ENCODE measurements around the gene ANKRD39. TPM values are rescaled to one million over a fixed set of nuclear protein-coding genes. Genes with fewer than 3 reads are reported as not detected.

Gene ANKRD39
- total and polyA plus RNA-seq, 4 donors = 4.7 to 22.7 (median 10.7) TPM

- Histone ChIP-seq H3K4me1 (ENCODE audit: control insufficient read depth in 4 of 4, insufficient read depth in 4 of 4, low read length in 3 of 4) (peaks cover 9 to 46% (median 34%) of the 10 kb centered on the region in 4 donors), H3K27ac (ENCODE audit: low read depth in 1 of 2, low read length in 2 of 2) (peak overlapping the region; percentile 96 to 97), H3K27me3 (ENCODE audit: control insufficient read depth in 4 of 4, insufficient read depth in 4 of 4, low read length in 3 of 4) (no peaks in the 10 kb centered on the region), H3K9me3 (ENCODE audit: control insufficient read depth in 4 of 4, low read length in 3 of 4) (no peaks in the 10 kb centered on the region), H3K9ac (ENCODE audit: low read depth in 1 of 2, low read length in 2 of 2) (peak overlapping the region; percentile 45 to 67), H3K36me3 (ENCODE audit: control insufficient read depth in 4 of 4, insufficient read depth in 3 of 4, low read depth in 1 of 4, low read length in 3 of 4) (peaks cover 3 to 16% (median 6%) of the 10 kb centered on the region in 4 donors), H3K4me3 (ENCODE audit: low read depth in 1 of 3, low read length in 3 of 3) (peak overlapping the region; percentile 65 to 94 (median 87))
- peak; percentile 71 for DNase-seq (ENCODE audit: low spot score)
- TF ChIP-seq FOXA2 (IDR thresholded peaks at IDR 0.05) (no peak), HNF4G (IDR thresholded peaks at IDR 0.05) (no peak), RAD21 (IDR thresholded peaks at IDR 0.05) (peak in 1 of 2 donors; percentile 14), JUND (IDR thresholded peaks at IDR 0.05) (no peak), ATF3 (IDR thresholded peaks at IDR 0.05) (no peak), EGR1 (IDR thresholded peaks at IDR 0.05; ENCODE audit: low read depth in 2 of 2) (peak in 1 of 2 donors; percentile 78), HNF4A (conservative IDR thresholded peaks at IDR 0.05) (no peak)
- WGBS = under 1% methylated on average over 64 of the region's 64 CpGs
These were observed 11.5 kb upstream of the ANKRD39 start for GRCh38 chr2:96869281-96869821.

- Histone ChIP-seq H3K27me3 (ENCODE audit: control insufficient read depth in 4 of 4, insufficient read depth in 4 of 4, low read length in 3 of 4) (no peaks in the 10 kb centered on the region), H3K27ac (ENCODE audit: low read depth in 1 of 2, low read length in 2 of 2) (peak overlapping the region; percentile 96 to 97), H3K9me3 (ENCODE audit: control insufficient read depth in 4 of 4, low read length in 3 of 4) (no peaks in the 10 kb centered on the region), H3K9ac (ENCODE audit: low read depth in 1 of 2, low read length in 2 of 2) (peak overlapping the region; percentile 67 to 70), H3K36me3 (ENCODE audit: control insufficient read depth in 4 of 4, insufficient read depth in 3 of 4, low read depth in 1 of 4, low read length in 3 of 4) (peaks cover 3 to 22% (median 6%) of the 10 kb centered on the region in 4 donors), H3K4me3 (ENCODE audit: low read depth in 1 of 3, low read length in 3 of 3) (peak overlapping the region; percentile 66 to 94 (median 87)), H3K4me1 (ENCODE audit: control insufficient read depth in 4 of 4, insufficient read depth in 4 of 4, low read length in 3 of 4) (peaks cover 9 to 43% (median 35%) of the 10 kb centered on the region in 4 donors)
- TF ChIP-seq REST (IDR thresholded peaks at IDR 0.05) (peak; percentile 28), YY1 (IDR thresholded peaks at IDR 0.05) (no peak), SP1 (IDR thresholded peaks at IDR 0.05) (peak; percentile 48), FOXA1 (IDR thresholded peaks at IDR 0.05) (no peak), EGR1 (IDR thresholded peaks at IDR 0.05; ENCODE audit: low read depth in 2 of 2) (no peak), CTCF (IDR thresholded peaks at IDR 0.05; ENCODE audit: low read depth, low read length, missing input control) (peak; percentile 46), HNF4A (conservative IDR thresholded peaks at IDR 0.05) (no peak), RAD21 (IDR thresholded peaks at IDR 0.05) (peak in 1 of 2 donors; percentile 44), GABPA (IDR thresholded peaks at IDR 0.05 in 1 of 2, conservative IDR thresholded peaks at IDR 0.05 in 1 of 2) (peak in 1 of 2 donors; percentile 77), HNF4G (IDR thresholded peaks at IDR 0.05) (no peak), RXRA (IDR thresholded peaks at IDR 0.05) (peak in 1 of 2 donors; percentile 43)
- DNase-seq (ENCODE audit: low spot score) = peak; percentile 79
- whole genome bisulfite sequencing = under 1% methylated on average over 76 of the region's 76 CpGs
These were observed 10.9 kb upstream of the ANKRD39 start for GRCh38 chr2:96868555-96869280.
